ENCODE results near the gene RFC5.

- TF ChIP-seq CTCF (IDR thresholded peaks at IDR 0.05 in 8 of 11, conservative IDR thresholded peaks at IDR 0.05 in 3 of 11): no peak
- TF ChIP-seq POLR2A (IDR thresholded peaks at IDR 0.05): no peak
Measured at GRCh38 chr12:117972301-117972700, 44.2 kb upstream of the RFC5 start.

Data from spleen (tissue), 7 donors.